Measurements from ENCODE around the gene PLA2G4E.

- TF ChIP-seq POLR2A (IDR thresholded peaks at IDR 0.05; ENCODE audit: low read length) = no peak
- TF ChIP-seq GATA1 (IDR thresholded peaks at IDR 0.05; ENCODE audit: low read depth, low read length) = no peak
These were observed 86.0 kb downstream of the PLA2G4E start for GRCh38 chr15:41934843-41935242.
